HCT116 (cell line): ENCODE data around the gene CPM. TPM values are rescaled to one million over a fixed set of nuclear protein-coding genes. Genes with fewer than 3 reads are reported as not detected.

Experiments
- ATAC-seq: fragments of 200-7000 bp; cut with Tn5 transposase; 2 replicates; pipeline ENCODE4 v1.9.1; 2020; ENCODE audit warnings: mild to moderate bottlenecking, moderate library complexity
- BruUV-seq: library from RNA; stranded (reverse); fragments of 400-500 nt; replicated peaks from 2 replicates; lab custom pipeline; 2021; lab: Mats Ljungman, UMichigan
- CTCF ChIA-PET: fragments of 300-600 bp; sonication (Branson Sonifier 250); formaldehyde crosslinking; loops from one replicate; lab custom pipeline; 2021; ENCODE audit warnings: antibody characterized with exemption; lab: Charles Lee
- POLR2A ChIA-PET: fragments of 300-600, 350-600 bp; sonication (Branson Sonifier 250); formaldehyde crosslinking; loops from one replicate; lab custom pipeline; 2021; ENCODE audit warnings: antibody characterized with exemption; lab: Charles Lee
- RAD21 ChIA-PET, 2 experiments: fragments of 300-600 bp; sonication (Branson Sonifier 250); formaldehyde crosslinking; loops; one replicate each; lab custom pipeline; 2023; ENCODE audit warnings: low total read pairs in 2 of 2; ENCODE audit not compliant: uncharacterized antibody in 2 of 2, unreplicated experiment in 2 of 2, low non-redundant PET in 1 of 2; lab: Charles Lee
- DNase-seq: peaks from one replicate; pipeline ENCODE4 v3.0.0-alpha.2; 2010; ENCODE audit warnings: low read depth, low spot score
- H2AFZ ChIP-seq: fragments of 200-600 bp; shearing (Covaris generic), sonication (generic); 2 replicates; pipeline ENCODE4 v1.6.1; 2017; ENCODE audit warnings: low read depth, mixed run types, mixed read lengths, antibody characterized with exemption, low read length; ENCODE audit not compliant: poor library complexity, severe bottlenecking
- H3K27ac ChIP-seq: 2 replicates; pipeline ENCODE4 v1.5.1; 2012; ENCODE audit warnings: low read depth, low read length
- H3K27me3 ChIP-seq: fragments of 200-600 bp; sonication (generic); 2 replicates; pipeline ENCODE4 v1.6.1; 2016; ENCODE audit warnings: mixed run types, low read length, mixed read lengths; ENCODE audit not compliant: insufficient read depth
- H3K36me3 ChIP-seq, 2 experiments: fragments of 200-500 bp in 1 of 2; fragments of 200-600 bp in 1 of 2; sonication (Bioruptor generic) in 1 of 2; sonication (generic) in 1 of 2; 2 replicates each; pipeline versions ENCODE4 v1.5.1 to v1.6.1; 2014 to 2016; ENCODE audit warnings: low read length in 2 of 2, inconsistent platforms in 1 of 2, mixed read lengths in 1 of 2, mixed run types in 1 of 2; ENCODE audit not compliant: insufficient read depth in 2 of 2, control insufficient read depth in 1 of 2
- H3K4me1 ChIP-seq, 2 experiments: fragments of 200-600 bp in 1 of 2; sonication (generic) in 1 of 2; 2 replicates each; pipeline versions ENCODE4 v1.5.1 to v1.6.1; 2012 to 2017; ENCODE audit warnings: low read length in 2 of 2, inconsistent platforms in 1 of 2, mild to moderate bottlenecking in 1 of 2, mixed read lengths in 1 of 2, mixed run types in 1 of 2, moderate library complexity in 1 of 2; ENCODE audit not compliant: insufficient read depth in 2 of 2, control insufficient read depth in 1 of 2
- H3K4me2 ChIP-seq: fragments of 200-600 bp; sonication (generic); 2 replicates; pipeline ENCODE4 v1.6.1; 2017; ENCODE audit warnings: mixed run types, low read length, mixed read lengths
- H3K4me3 ChIP-seq, 2 experiments: fragments of 200-600 bp in 1 of 2; sonication (generic) in 1 of 2; replicated peaks in 1 of 2; 2 replicates each; pipeline ENCODE4 v1.5.1; 2011 to 2016; ENCODE audit warnings: low read length in 2 of 2, control low read depth in 1 of 2, low read depth in 1 of 2, mild to moderate bottlenecking in 1 of 2, mixed read lengths in 1 of 2, mixed run types in 1 of 2
- H3K79me2 ChIP-seq: fragments of 200-600 bp; sonication (generic); 2 replicates; pipeline ENCODE4 v1.6.1; 2017; ENCODE audit warnings: mild to moderate bottlenecking, mixed run types, low read length, moderate library complexity, mixed read lengths; ENCODE audit not compliant: insufficient read depth
- H3K9ac ChIP-seq: fragments of 200-600 bp; sonication (generic); 2 replicates; pipeline ENCODE4 v1.6.1; 2016; ENCODE audit warnings: low read length, mixed read lengths
- H3K9me2 ChIP-seq: fragments of 200-600 bp; sonication (generic), shearing (Covaris generic); 2 replicates; pipeline ENCODE4 v1.6.1; 2017; ENCODE audit warnings: mixed run types, mild to moderate bottlenecking, moderate library complexity; ENCODE audit not compliant: insufficient read depth
- H3K9me3 ChIP-seq, 2 experiments: fragments of 200-500 bp in 1 of 2; fragments of 200-600 bp in 1 of 2; sonication (Bioruptor generic) in 1 of 2; sonication (generic) in 1 of 2; 2 replicates each; pipeline ENCODE4 v1.6.1; 2014 to 2017; ENCODE audit warnings: low read length in 2 of 2, mixed read lengths in 2 of 2, inconsistent platforms in 1 of 2, low read depth in 1 of 2, mild to moderate bottlenecking in 1 of 2, mixed run types in 1 of 2, moderate library complexity in 1 of 2; ENCODE audit not compliant: control insufficient read depth in 1 of 2, insufficient read depth in 1 of 2
- H4K20me1 ChIP-seq: fragments of 200-600 bp; sonication (generic), shearing (Covaris generic); 2 replicates; pipeline ENCODE4 v1.6.1; 2017; ENCODE audit warnings: mixed run types, mild to moderate bottlenecking, moderate library complexity; ENCODE audit not compliant: insufficient read depth
- CBX3 ChIP-seq: IDR thresholded peaks from 2 replicates; pipeline ENCODE4 v1.6.1; 2012; ENCODE audit warnings: low read depth
- CTCF ChIP-seq, 3 experiments: fragments of 200-600 bp in 1 of 3; sonication (generic) in 1 of 3; IDR thresholded peaks in 2 of 3; conservative IDR thresholded peaks in 1 of 3; 2 replicates each; pipeline ENCODE4 v1.5.1; 2012 to 2017; ENCODE audit warnings: low read depth in 2 of 3, low read length in 2 of 3, antibody characterized with exemption in 1 of 3, borderline replicate concordance in 1 of 3, control low read depth in 1 of 3, mild to moderate bottlenecking in 1 of 3, mixed read lengths in 1 of 3, mixed run types in 1 of 3, moderate library complexity in 1 of 3; ENCODE audit not compliant: insufficient read depth in 1 of 3
- EGR1 ChIP-seq: IDR thresholded peaks from 2 replicates; pipeline ENCODE4 v1.6.1; 2012; ENCODE audit warnings: low read depth
- EZH2 ChIP-seq: fragments of 200-600 bp; sonication (generic); IDR thresholded peaks from 2 replicates; pipeline ENCODE4 v1.6.1; 2017; ENCODE audit warnings: antibody characterized with exemption, mixed run types
- EZH2phosphoT487 ChIP-seq: fragments of 200-600 bp; IDR thresholded peaks from 2 replicates; pipeline ENCODE4 v1.6.1; 2018; ENCODE audit warnings: antibody characterized with exemption, borderline replicate concordance
- FOSL1 ChIP-seq: IDR thresholded peaks from 2 replicates; pipeline ENCODE4 v1.6.1; 2012; ENCODE audit warnings: low read depth
- JUND ChIP-seq: IDR thresholded peaks from 2 replicates; pipeline ENCODE4 v1.6.1; 2012
- POLR2A ChIP-seq: IDR thresholded peaks from 2 replicates; pipeline ENCODE4 v1.7.0; 2011; ENCODE audit warnings: borderline replicate concordance; ENCODE audit not compliant: insufficient read depth, insufficient read length; ENCODE audit errors: extremely low read depth
- POLR2AphosphoS5 ChIP-seq: IDR thresholded peaks from 2 replicates; pipeline ENCODE4 v1.6.1; 2011; ENCODE audit warnings: mild to moderate bottlenecking, low read depth, low read length, moderate library complexity
- RAD21 ChIP-seq: IDR thresholded peaks from 2 replicates; pipeline ENCODE4 v1.6.1; 2012; ENCODE audit warnings: low read depth, mild to moderate bottlenecking
- REST ChIP-seq: IDR thresholded peaks from 2 replicates; pipeline ENCODE4 v1.6.1; 2012; ENCODE audit warnings: low read depth
- SIN3A ChIP-seq: IDR thresholded peaks from 2 replicates; pipeline ENCODE4 v1.6.1; 2012; ENCODE audit warnings: low read depth
- SRF ChIP-seq: IDR thresholded peaks from 2 replicates; pipeline ENCODE4 v1.6.1; 2012; ENCODE audit warnings: low read depth
- YY1 ChIP-seq: IDR thresholded peaks from 2 replicates; pipeline ENCODE4 v1.6.1; 2011; ENCODE audit warnings: low read length, low read depth, moderate library complexity, mild to moderate bottlenecking; ENCODE audit not compliant: insufficient replicate concordance; ENCODE audit errors: extremely low read depth
- ZBTB33 ChIP-seq: IDR thresholded peaks from 2 replicates; pipeline ENCODE4 v1.6.1; 2011; ENCODE audit warnings: mild to moderate bottlenecking, low read length, moderate library complexity; ENCODE audit not compliant: insufficient replicate concordance; ENCODE audit errors: extremely low read depth
- ZFX ChIP-seq: fragments of 450-650 bp; IDR thresholded peaks from 2 replicates; pipeline ENCODE4 v1.6.1; 2017
- ZNF274 ChIP-seq: fragments of 200-500 bp; sonication (Bioruptor generic); IDR thresholded peaks from 2 replicates; pipeline ENCODE4 v1.6.1; 2014; ENCODE audit warnings: mild to moderate bottlenecking, low read depth, low read length, inconsistent platforms
- intact Hi-C: fragments of 100-400 bp; cut with micrococcal nuclease; formaldehyde crosslinking; loops from 2 replicates; pipeline ENCODE4 v1.10.0; 2022
- total RNA-seq: library from RNA; stranded (reverse); gene quantifications from one replicate; pipeline ENCODE4 v1.2.1, GENCODE V29; 2021; ENCODE audit not compliant: unreplicated experiment
- TF ChIP-seq, protein P1 (sequence below): IDR thresholded peaks from 2 replicates; pipeline ENCODE4 v1.6.1; 2012

CPM gene
- total RNA-seq, 1 experiment from 2014 or later: 5.3 TPM

DNA sequence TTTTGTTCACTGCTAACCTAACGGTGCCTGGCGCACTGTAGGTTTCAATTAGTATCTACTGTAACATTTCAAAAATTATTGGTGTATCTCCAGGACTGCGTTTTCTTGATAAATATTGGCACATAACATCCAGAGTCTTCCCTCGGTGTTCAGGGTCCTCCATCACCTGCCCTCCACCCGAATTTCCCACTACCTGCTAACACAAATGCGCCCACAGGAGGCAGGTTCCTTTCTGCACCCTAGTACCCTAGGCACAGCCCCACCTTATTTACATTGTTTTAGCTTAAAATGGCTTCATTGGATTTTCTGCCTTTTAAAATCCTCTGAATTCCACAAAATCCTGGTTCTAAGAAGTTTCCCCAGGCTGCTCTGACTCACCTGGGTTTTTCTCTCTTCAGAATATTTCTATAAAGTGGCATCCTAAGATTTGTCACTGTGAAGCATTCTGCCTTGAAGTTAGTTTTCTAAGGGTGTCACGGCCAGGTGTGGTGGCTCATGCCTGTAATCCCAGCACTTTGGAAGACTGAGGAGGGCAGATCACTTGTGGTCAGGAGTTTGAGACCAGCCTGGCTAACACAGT, 38.6 kb downstream of the CPM start:
- DNase-seq: no peak
- intact Hi-C loops: no loop called here

More for the DNA sequence above, 38.6 kb downstream of the CPM start:
- Histone ChIP-seq H3K79me2 (no peaks in the 10 kb centered on the region), H3K9me2 (no peaks in the 10 kb centered on the region), H3K9me3 (no peaks in the 10 kb centered on the region), H3K36me3 (no peaks in the 10 kb centered on the region), H3K4me1 (peaks cover 0 to 3% of the 10 kb centered on the region in 2 experiments; a peak in 1 of 4 replicates), H4K20me1 (no peaks in the 10 kb centered on the region), H3K4me2 (no peak overlapping the region), H3K27me3 (no peaks in the 10 kb centered on the region), H2AFZ (no peak overlapping the region), H3K9ac (no peak overlapping the region), H3K27ac (no peak overlapping the region), H3K4me3 (no peak overlapping the region)
- ChIA-PET POLR2A (no interaction called here), RAD21 (no interaction called here), CTCF (interaction anchor here (0.6 kb wide), 1 partner anchor 32 kb away, joined by 3 read pairs; no protein-coding TSS in a partner anchor)
- TF ChIP-seq SRF (no peak), EZH2 (no peak), EZH2phosphoT487 (no peak), POLR2AphosphoS5 (no peak), ZNF274 (no peak), EGR1 (no peak), POLR2A (no peak), ZBTB33 (no peak), FOSL1 (no peak), RAD21 (no peak), ZFX (no peak), JUND (no peak), YY1 (no peak), SIN3A (no peak), CTCF (IDR thresholded peaks at IDR 0.05 in 2 of 3, conservative IDR thresholded peaks at IDR 0.05 in 1 of 3; ENCODE audit: borderline replicate concordance in 1 of 3, insufficient read depth in 1 of 3, low read depth in 2 of 3, low read length in 2 of 3) (no peak), REST (no peak), CBX3 (no peak)
- TF ChIP-seq, protein P1, sequence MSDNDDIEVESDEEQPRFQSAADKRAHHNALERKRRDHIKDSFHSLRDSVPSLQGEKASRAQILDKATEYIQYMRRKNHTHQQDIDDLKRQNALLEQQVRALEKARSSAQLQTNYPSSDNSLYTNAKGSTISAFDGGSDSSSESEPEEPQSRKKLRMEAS: no peak
- ATAC-seq: no peak
- BruUV-seq: no TSS peak
